Colonic mucosa (tissue), 4 donors: ENCODE measurements around the gene SCGB1C2. TPM values are rescaled to one million over a fixed set of nuclear protein-coding genes. Genes with fewer than 3 reads are reported as not detected.

Experiments used
- DNase-seq: peaks from one replicate; pipeline ENCODE4 v3.0.0-alpha.2; 2020
- H3K27ac ChIP-seq: fragments of 200-600 bp; one replicate; pipeline ENCODE4 v1.8.0; 2021
- H3K27me3 ChIP-seq: fragments of 200-600 bp; one replicate; pipeline ENCODE4 v1.8.0; 2021
- H3K36me3 ChIP-seq: fragments of 200-600 bp; one replicate; pipeline ENCODE4 v1.8.0; 2021
- H3K4me1 ChIP-seq: fragments of 200-600 bp; one replicate; pipeline ENCODE4 v1.8.0; 2021; ENCODE audit warnings: mild to moderate bottlenecking
- H3K4me3 ChIP-seq: fragments of 200-600 bp; one replicate; pipeline ENCODE4 v1.8.0; 2021
- H3K9ac ChIP-seq, 2 donors: one replicate each; pipeline ENCODE4 v1.7.0; 2013; ENCODE audit warnings: control low read depth in 2 of 2, low read depth in 2 of 2, low read length in 2 of 2
- H3K9me3 ChIP-seq: fragments of 200-600 bp; one replicate; pipeline ENCODE4 v1.8.0; 2021
- CTCF ChIP-seq: fragments of 200-600 bp; IDR thresholded peaks from one replicate; pipeline ENCODE4 v1.8.0; 2022; ENCODE audit warnings: antibody characterized with exemption, mild to moderate bottlenecking
- intact Hi-C: fragments of 100-400 bp; cut with DNase I; formaldehyde crosslinking; loops from one replicate; pipeline ENCODE4 v1.14.1; 2022
- total RNA-seq, 2 donors: library from RNA; stranded (reverse); fragmentation: NEBNext Ultra II Directional in 1 of 2; extraction: Animal tissue kit (Norgen Biotek cat#: 25700) in 1 of 2; gene quantifications; one replicate each; pipeline ENCODE4 v1.2.1, GENCODE V29; 2021
- donor health status: healthy.
- donor health status: DM: no; HTN: no; CAD: no.
- donor health status: DM: no; HTN: no; CAD: no.

The SCGB1C2 gene
- total RNA-seq, 2 donors from 2014 or later, result not detected

- Histone ChIP-seq H3K27ac (no peak overlapping the region), H3K27me3 (no peaks in the 10 kb centered on the region), H3K9me3 (no peaks in the 10 kb centered on the region), H3K4me1 (no peaks in the 10 kb centered on the region), H3K36me3 (no peaks in the 10 kb centered on the region), H3K9ac (no peak overlapping the region), H3K4me3 (no peak overlapping the region)
- TF ChIP-seq CTCF, result no peak
- intact Hi-C loops, result no loop called here
- peak; percentile 10 for DNase-seq
These were observed 8.5 kb downstream of the SCGB1C2 start for GRCh38 chr17:145671-146541.

GRCh38 chr17:146546-146945 is 9.2 kb downstream of the SCGB1C2 start:
- DNase-seq, result peak; percentile 7
- Histone ChIP-seq H3K27ac (no peak overlapping the region), H3K36me3 (no peaks in the 10 kb centered on the region), H3K4me1 (no peaks in the 10 kb centered on the region), H3K27me3 (no peaks in the 10 kb centered on the region), H3K9ac (no peak overlapping the region), H3K9me3 (no peaks in the 10 kb centered on the region), H3K4me3 (no peak overlapping the region)
- TF ChIP-seq CTCF, result no peak
- intact Hi-C loops, result no loop called here

- intact Hi-C loops, result no loop called here
- peak; percentile 11 for DNase-seq
These were observed 9.8 kb downstream of the SCGB1C2 start for GRCh38 chr17:146983-147761.

GRCh38 chr17:147796-148740 is 10.7 kb downstream of the SCGB1C2 start:
- DNase-seq, result no peak
- intact Hi-C loops, result no loop called here
- no peak for TF ChIP-seq CTCF
- Histone ChIP-seq H3K27ac (no peak overlapping the region), H3K9me3 (no peaks in the 10 kb centered on the region), H3K36me3 (no peaks in the 10 kb centered on the region), H3K4me3 (no peak overlapping the region), H3K27me3 (no peaks in the 10 kb centered on the region), H3K4me1 (no peaks in the 10 kb centered on the region), H3K9ac (no peak overlapping the region)

More at GRCh38 chr17:146983-147761, 9.8 kb downstream of the SCGB1C2 start:
- no peaks in the 10 kb centered on the region for H3K9me3 ChIP-seq
- H3K9ac ChIP-seq, result no peak overlapping the region
- TF ChIP-seq CTCF, result no peak
- H3K27ac ChIP-seq, result no peak overlapping the region
- no peaks in the 10 kb centered on the region for H3K27me3 ChIP-seq
- H3K36me3 ChIP-seq, result no peaks in the 10 kb centered on the region
- no peak overlapping the region for H3K4me3 ChIP-seq
- no peaks in the 10 kb centered on the region for H3K4me1 ChIP-seq

- intact Hi-C loops, result no loop called here
- TF ChIP-seq CTCF, result no peak
- Histone ChIP-seq H3K9ac (no peak overlapping the region), H3K27ac (no peak overlapping the region), H3K4me3 (no peak overlapping the region), H3K9me3 (no peaks in the 10 kb centered on the region), H3K4me1 (no peaks in the 10 kb centered on the region), H3K27me3 (no peaks in the 10 kb centered on the region), H3K36me3 (no peaks in the 10 kb centered on the region)
- DNase-seq, result no peak
These were observed 11.4 kb downstream of the SCGB1C2 start for GRCh38 chr17:148757-149156.
